Measurements from ENCODE around the gene L3MBTL1.

L3MBTL1 gene

GRCh38 chr20:43568706-43569105 is 61.2 kb downstream of the L3MBTL1 start:
- H2BK12ac ChIP-seq (ENCODE audit: low read length): no peak overlapping the region
- no peaks in the 10 kb centered on the region for H3K79me1 ChIP-seq (ENCODE audit: low read depth, low read length)
- no peak overlapping the region for H2BK120ac ChIP-seq (ENCODE audit: low read depth, low read length)
- no peak overlapping the region for H2AK5ac ChIP-seq (ENCODE audit: low read depth, low read length)
- no peak overlapping the region for H2BK5ac ChIP-seq (ENCODE audit: low read length)
- H3K27me3 ChIP-seq (ENCODE audit: control insufficient read depth in 3 of 3, insufficient read depth in 3 of 3, low read depth in 1 of 3, low read length in 3 of 3): peaks cover 0 to 3% (median 0%) of the 10 kb centered on the region in 3 experiments
- WGBS, 2 donors (ENCODE audit: extremely low coverage in 2 of 2, insufficient read length in 2 of 2, insufficient replicate concordance in 1 of 2): no CpG with 5 or more reads among the region's 4 CpGs
- no peak for DNase-seq (ENCODE audit: low spot score)
- no peaks in the 10 kb centered on the region for H3K4me1 ChIP-seq (ENCODE audit: control insufficient read depth in 2 of 2, insufficient read depth in 1 of 2, low read depth in 1 of 2, low read length in 2 of 2)
- no peak overlapping the region for H3K4me3 ChIP-seq (ENCODE audit: low read length in 2 of 2)
- H3K23ac ChIP-seq (ENCODE audit: low read depth, low read length, poor library complexity): no peak overlapping the region
- H3K9me3 ChIP-seq (replicated peaks in 1 of 2; ENCODE audit: control insufficient read depth in 2 of 2, insufficient read depth in 1 of 2, low read depth in 1 of 2, low read length in 2 of 2): no peaks in the 10 kb centered on the region
- no peak overlapping the region for H2AFZ ChIP-seq (ENCODE audit: low read length)
- no peak overlapping the region for H3K9ac ChIP-seq (ENCODE audit: low read depth, low read length, poor library complexity)
- no peak overlapping the region for H3K18ac ChIP-seq (ENCODE audit: low read length)
- no peak overlapping the region for H2BK15ac ChIP-seq (ENCODE audit: low read length)
- H3K27ac ChIP-seq (replicated peaks; ENCODE audit: low read length): no peak overlapping the region
- no peaks in the 10 kb centered on the region for H3K36me3 ChIP-seq (replicated peaks in 1 of 2; ENCODE audit: control insufficient read depth in 2 of 2, insufficient read depth in 2 of 2, low read length in 2 of 2)
- no peak overlapping the region for H3K14ac ChIP-seq (ENCODE audit: low read length)
- H3K4me2 ChIP-seq (ENCODE audit: insufficient read depth, low read length, poor library complexity, severe bottlenecking): no peak overlapping the region
- no peak overlapping the region for H4K91ac ChIP-seq (ENCODE audit: low read depth, low read length, poor library complexity)
- no peak overlapping the region for H4K8ac ChIP-seq (ENCODE audit: low read depth, low read length)
- no peak overlapping the region for H3K4ac ChIP-seq (ENCODE audit: low read length)

- Histone ChIP-seq H2BK15ac (ENCODE audit: low read length) (no peak overlapping the region), H2BK120ac (ENCODE audit: low read depth, low read length) (no peak overlapping the region), H3K14ac (ENCODE audit: low read length) (no peak overlapping the region), H3K23ac (ENCODE audit: low read depth, low read length, poor library complexity) (no peak overlapping the region), H3K36me3 (replicated peaks in 1 of 2; ENCODE audit: control insufficient read depth in 2 of 2, insufficient read depth in 2 of 2, low read length in 2 of 2) (no peaks in the 10 kb centered on the region), H3K9me3 (replicated peaks in 1 of 2; ENCODE audit: control insufficient read depth in 2 of 2, insufficient read depth in 1 of 2, low read depth in 1 of 2, low read length in 2 of 2) (no peaks in the 10 kb centered on the region), H2AK5ac (ENCODE audit: low read depth, low read length) (no peak overlapping the region), H3K27me3 (ENCODE audit: control insufficient read depth in 3 of 3, insufficient read depth in 3 of 3, low read depth in 1 of 3, low read length in 3 of 3) (peaks cover 0 to 3% (median 0%) of the 10 kb centered on the region in 3 experiments), H3K4ac (ENCODE audit: low read length) (no peak overlapping the region), H4K8ac (ENCODE audit: low read depth, low read length) (no peak overlapping the region), H2BK5ac (ENCODE audit: low read length) (no peak overlapping the region), H3K4me2 (ENCODE audit: insufficient read depth, low read length, poor library complexity, severe bottlenecking) (no peak overlapping the region), H2AFZ (ENCODE audit: low read length) (no peak overlapping the region), H4K91ac (ENCODE audit: low read depth, low read length, poor library complexity) (no peak overlapping the region), H3K27ac (replicated peaks; ENCODE audit: low read length) (no peak overlapping the region), H3K9ac (ENCODE audit: low read depth, low read length, poor library complexity) (no peak overlapping the region), H3K4me3 (ENCODE audit: low read length in 2 of 2) (no peak overlapping the region), H2BK12ac (ENCODE audit: low read length) (no peak overlapping the region), H3K79me1 (ENCODE audit: low read depth, low read length) (no peaks in the 10 kb centered on the region), H3K18ac (ENCODE audit: low read length) (no peak overlapping the region), H3K4me1 (ENCODE audit: control insufficient read depth in 2 of 2, insufficient read depth in 1 of 2, low read depth in 1 of 2, low read length in 2 of 2) (no peaks in the 10 kb centered on the region)
- no CpG with 5 or more reads among the region's 10 CpGs for WGBS, 2 donors (ENCODE audit: extremely low coverage in 2 of 2, insufficient read length in 2 of 2, insufficient replicate concordance in 1 of 2)
- no peak for DNase-seq (ENCODE audit: low spot score)
Observed at GRCh38 chr20:43569282-43569681, 61.8 kb downstream of the L3MBTL1 start.

- no peak overlapping the region for H3K4me3 ChIP-seq (ENCODE audit: low read length in 2 of 2)
- no peak overlapping the region for H3K4me2 ChIP-seq (ENCODE audit: insufficient read depth, low read length, poor library complexity, severe bottlenecking)
- H4K91ac ChIP-seq (ENCODE audit: low read depth, low read length, poor library complexity): no peak overlapping the region
- peak overlapping the region; percentile 61 for H3K23ac ChIP-seq (ENCODE audit: low read depth, low read length, poor library complexity)
- no CpG with 5 or more reads among the region's 10 CpGs for WGBS, 2 donors (ENCODE audit: extremely low coverage in 2 of 2, insufficient read length in 2 of 2, insufficient replicate concordance in 1 of 2)
- H3K79me1 ChIP-seq (ENCODE audit: low read depth, low read length): no peaks in the 10 kb centered on the region
- H3K18ac ChIP-seq (ENCODE audit: low read length): no peak overlapping the region
- no peaks in the 10 kb centered on the region for H3K4me1 ChIP-seq (ENCODE audit: control insufficient read depth in 2 of 2, insufficient read depth in 1 of 2, low read depth in 1 of 2, low read length in 2 of 2)
- no peaks in the 10 kb centered on the region for H3K36me3 ChIP-seq (replicated peaks in 1 of 2; ENCODE audit: control insufficient read depth in 2 of 2, insufficient read depth in 2 of 2, low read length in 2 of 2)
- no peak overlapping the region for H2BK12ac ChIP-seq (ENCODE audit: low read length)
- H2AFZ ChIP-seq (ENCODE audit: low read length): no peak overlapping the region
- no peak overlapping the region for H3K27ac ChIP-seq (replicated peaks; ENCODE audit: low read length)
- H2BK5ac ChIP-seq (ENCODE audit: low read length): no peak overlapping the region
- no peak overlapping the region for H3K4ac ChIP-seq (ENCODE audit: low read length)
- no peak overlapping the region for H2BK120ac ChIP-seq (ENCODE audit: low read depth, low read length)
- H3K9me3 ChIP-seq (replicated peaks in 1 of 2; ENCODE audit: control insufficient read depth in 2 of 2, insufficient read depth in 1 of 2, low read depth in 1 of 2, low read length in 2 of 2): no peaks in the 10 kb centered on the region
- DNase-seq (ENCODE audit: low spot score): no peak
- peaks cover 0 to 3% (median 0%) of the 10 kb centered on the region in 3 experiments for H3K27me3 ChIP-seq (ENCODE audit: control insufficient read depth in 3 of 3, insufficient read depth in 3 of 3, low read depth in 1 of 3, low read length in 3 of 3)
- no peak overlapping the region for H3K14ac ChIP-seq (ENCODE audit: low read length)
- no peak overlapping the region for H2AK5ac ChIP-seq (ENCODE audit: low read depth, low read length)
- no peak overlapping the region for H3K9ac ChIP-seq (ENCODE audit: low read depth, low read length, poor library complexity)
- H2BK15ac ChIP-seq (ENCODE audit: low read length): no peak overlapping the region
- no peak overlapping the region for H4K8ac ChIP-seq (ENCODE audit: low read depth, low read length)
Observed at GRCh38 chr20:43570496-43570895, 63.0 kb downstream of the L3MBTL1 start.

- Histone ChIP-seq H3K4me1 (ENCODE audit: control insufficient read depth in 2 of 2, insufficient read depth in 1 of 2, low read depth in 1 of 2, low read length in 2 of 2) (no peaks in the 10 kb centered on the region), H3K36me3 (replicated peaks in 1 of 2; ENCODE audit: control insufficient read depth in 2 of 2, insufficient read depth in 2 of 2, low read length in 2 of 2) (no peaks in the 10 kb centered on the region), H3K9ac (ENCODE audit: low read depth, low read length, poor library complexity) (no peak overlapping the region), H4K91ac (ENCODE audit: low read depth, low read length, poor library complexity) (no peak overlapping the region), H2BK15ac (ENCODE audit: low read length) (no peak overlapping the region), H2BK5ac (ENCODE audit: low read length) (no peak overlapping the region), H2BK120ac (ENCODE audit: low read depth, low read length) (no peak overlapping the region), H3K27me3 (ENCODE audit: control insufficient read depth in 3 of 3, insufficient read depth in 3 of 3, low read depth in 1 of 3, low read length in 3 of 3) (peaks cover 0 to 3% (median 0%) of the 10 kb centered on the region in 3 experiments), H2AK5ac (ENCODE audit: low read depth, low read length) (no peak overlapping the region), H3K4ac (ENCODE audit: low read length) (no peak overlapping the region), H2AFZ (ENCODE audit: low read length) (no peak overlapping the region), H3K4me2 (ENCODE audit: insufficient read depth, low read length, poor library complexity, severe bottlenecking) (no peak overlapping the region), H3K4me3 (ENCODE audit: low read length in 2 of 2) (no peak overlapping the region), H3K79me1 (ENCODE audit: low read depth, low read length) (no peaks in the 10 kb centered on the region), H2BK12ac (ENCODE audit: low read length) (no peak overlapping the region), H4K8ac (ENCODE audit: low read depth, low read length) (no peak overlapping the region), H3K23ac (ENCODE audit: low read depth, low read length, poor library complexity) (no peak overlapping the region), H3K14ac (ENCODE audit: low read length) (no peak overlapping the region), H3K9me3 (replicated peaks in 1 of 2; ENCODE audit: control insufficient read depth in 2 of 2, insufficient read depth in 1 of 2, low read depth in 1 of 2, low read length in 2 of 2) (no peaks in the 10 kb centered on the region), H3K18ac (ENCODE audit: low read length) (no peak overlapping the region), H3K27ac (replicated peaks; ENCODE audit: low read length) (no peak overlapping the region)
- no peak for DNase-seq (ENCODE audit: low spot score)
- WGBS, 2 donors (ENCODE audit: extremely low coverage in 2 of 2, insufficient read length in 2 of 2, insufficient replicate concordance in 1 of 2): no CpG with 5 or more reads among the region's 3 CpGs
Observed at GRCh38 chr20:43571310-43571709, 63.8 kb downstream of the L3MBTL1 start.

Measured in neuronal stem cell (in vitro differentiated cells).